ENCODE results near the gene PI4KA.

GRCh38 chr22:20862540-20862939, 3.9 kb upstream of the PI4KA start:
- TF ChIP-seq CTCF (IDR thresholded peaks at IDR 0.05) = no peak
- TF ChIP-seq ZFX (IDR thresholded peaks at IDR 0.05; ENCODE audit: borderline replicate concordance) = no peak
